Osteoblast (primary cell): ENCODE results near the gene DIAPH1. TPM values are rescaled to one million over a fixed set of nuclear protein-coding genes. Genes with fewer than 3 reads are reported as not detected.

Experiments
- DNase-seq: peaks from one replicate; pipeline ENCODE4 v3.0.0; 2011; ENCODE audit warnings: low spot score, mixed read lengths; ENCODE audit not compliant: insufficient read length; ENCODE audit errors: missing footprints
- H2AFZ ChIP-seq: 2 replicates; pipeline ENCODE4 v1.6.0; 2011; ENCODE audit warnings: mild to moderate bottlenecking, low read length
- H3K27ac ChIP-seq: 2 replicates; pipeline ENCODE4 v1.5.1; 2011; ENCODE audit warnings: mild to moderate bottlenecking, low read depth, low read length, moderate library complexity
- H3K27me3 ChIP-seq: 2 replicates; pipeline ENCODE4 v1.6.0; 2012; ENCODE audit warnings: mild to moderate bottlenecking, control low read depth, inconsistent platforms, low read length, moderate library complexity; ENCODE audit not compliant: insufficient read depth
- H3K36me3 ChIP-seq: 2 replicates; pipeline ENCODE4 v1.5.1; 2011; ENCODE audit warnings: mild to moderate bottlenecking, low read length, control low read depth, moderate library complexity; ENCODE audit not compliant: insufficient read depth
- H3K4me1 ChIP-seq: 2 replicates; pipeline ENCODE4 v1.5.1; 2011; ENCODE audit warnings: mild to moderate bottlenecking, low read length, control low read depth, moderate library complexity; ENCODE audit not compliant: insufficient read depth
- H3K4me2 ChIP-seq: 2 replicates; pipeline ENCODE4 v1.6.0; 2011; ENCODE audit warnings: mild to moderate bottlenecking, low read length; ENCODE audit not compliant: insufficient read depth
- H3K4me3 ChIP-seq: fragments of 200-600 bp; sonication (generic); 3 replicates; pipeline ENCODE4 v1.5.1; 2012; ENCODE audit warnings: mild to moderate bottlenecking, low read length, inconsistent platforms; ENCODE audit not compliant: insufficient read depth
- H3K79me2 ChIP-seq: 2 replicates; pipeline ENCODE4 v1.6.0; 2012; ENCODE audit warnings: mild to moderate bottlenecking, low read length, control low read depth, inconsistent platforms; ENCODE audit not compliant: insufficient read depth
- H3K9me3 ChIP-seq: 2 replicates; pipeline ENCODE4 v1.5.1; 2011; ENCODE audit warnings: low read depth, low read length, control low read depth
- H4K20me1 ChIP-seq: 2 replicates; pipeline ENCODE4 v1.6.0; 2012; ENCODE audit warnings: mild to moderate bottlenecking, low read length, control low read depth; ENCODE audit not compliant: insufficient read depth
- CTCF ChIP-seq: IDR thresholded peaks from 2 replicates; pipeline ENCODE4 v1.5.1; 2011; ENCODE audit warnings: mild to moderate bottlenecking, low read depth, low read length, moderate library complexity; ENCODE audit errors: extremely low read depth
- total RNA-seq: library from RNA; depleted of rRNA; stranded (reverse); fragments of >200 nt; gene quantifications from 2 replicates; pipeline ENCODE4 v1.2.3, GENCODE V29; 2012

DIAPH1 gene
- total RNA-seq, 1 donor = 18.5 TPM

GRCh38 chr5:141490771-141491170 lies 128.0 kb downstream of the DIAPH1 start:
- Histone ChIP-seq H3K4me2 (no peak overlapping the region), H3K79me2 (peaks cover 79% of the 10 kb centered on the region), H3K4me3 (no peak overlapping the region), H3K4me1 (peaks cover 44% of the 10 kb centered on the region), H2AFZ (no peak overlapping the region), H3K27me3 (no peaks in the 10 kb centered on the region), H3K36me3 (peaks cover 26% of the 10 kb centered on the region), H4K20me1 (peaks cover 41% of the 10 kb centered on the region), H3K9me3 (no peaks in the 10 kb centered on the region), H3K27ac (no peak overlapping the region)
- DNase-seq = peak; percentile 45
- no peak for TF ChIP-seq CTCF

DNA sequence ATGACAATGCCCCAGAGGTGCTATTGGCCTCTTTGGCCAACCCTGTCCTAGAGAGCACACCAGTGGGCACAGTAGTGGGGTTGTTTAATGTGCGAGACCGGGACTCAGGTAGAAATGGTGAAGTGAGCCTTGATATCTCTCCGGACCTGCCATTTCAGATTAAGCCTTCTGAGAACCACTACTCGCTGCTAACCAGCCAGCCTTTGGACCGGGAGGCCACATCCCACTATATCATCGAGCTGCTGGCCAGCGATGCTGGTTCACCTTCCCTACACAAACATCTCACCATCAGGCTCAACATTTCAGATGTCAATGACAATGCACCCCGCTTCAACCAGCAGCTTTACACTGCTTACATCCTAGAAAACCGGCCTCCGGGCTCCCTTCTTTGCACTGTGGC lies 128.5 kb downstream of the DIAPH1 start:
- Histone ChIP-seq H3K4me3 (no peak overlapping the region), H3K4me2 (no peak overlapping the region), H3K27ac (no peak overlapping the region), H3K27me3 (no peaks in the 10 kb centered on the region), H3K4me1 (peaks cover 44% of the 10 kb centered on the region), H3K9me3 (no peaks in the 10 kb centered on the region), H3K79me2 (peaks cover 79% of the 10 kb centered on the region), H4K20me1 (peaks cover 45% of the 10 kb centered on the region), H2AFZ (no peak overlapping the region), H3K36me3 (peaks cover 29% of the 10 kb centered on the region)
- DNase-seq = peak; percentile 59
- no peak for TF ChIP-seq CTCF

DNA sequence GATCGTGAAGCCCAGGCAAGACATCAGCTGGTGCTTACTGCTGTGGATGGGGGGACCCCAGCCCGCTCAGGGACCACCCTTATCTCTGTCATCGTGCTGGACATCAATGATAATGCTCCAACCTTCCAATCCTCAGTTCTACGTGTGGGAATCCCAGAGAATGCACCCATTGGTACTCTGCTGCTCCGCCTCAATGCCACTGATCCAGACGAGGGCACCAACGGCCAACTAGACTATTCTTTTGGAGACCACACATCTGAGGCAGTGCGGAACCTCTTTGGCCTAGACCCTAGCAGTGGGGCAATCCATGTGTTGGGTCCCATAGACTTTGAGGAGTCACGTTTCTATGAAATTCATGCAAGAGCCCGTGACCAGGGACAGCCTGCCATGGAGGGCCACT lies 129.0 kb downstream of the DIAPH1 start:
- Histone ChIP-seq H3K27me3 (no peaks in the 10 kb centered on the region), H2AFZ (no peak overlapping the region), H3K4me1 (peaks cover 44% of the 10 kb centered on the region), H3K36me3 (peaks cover 31% of the 10 kb centered on the region), H4K20me1 (peaks cover 48% of the 10 kb centered on the region), H3K4me2 (peak overlapping the region; percentile 92), H3K79me2 (peaks cover 79% of the 10 kb centered on the region), H3K4me3 (peak overlapping the region; percentile 66), H3K9me3 (no peaks in the 10 kb centered on the region), H3K27ac (peak overlapping the region; percentile 72)
- no peak for TF ChIP-seq CTCF
- DNase-seq = no peak

- Histone ChIP-seq H3K27me3 (no peaks in the 10 kb centered on the region), H3K36me3 (peaks cover 31% of the 10 kb centered on the region), H4K20me1 (peaks cover 50% of the 10 kb centered on the region), H2AFZ (peak within 1 kb of the TSS; percentile 56), H3K4me2 (peak within 1 kb of the TSS; percentile 92), H3K79me2 (peaks cover 84% of the 10 kb centered on the region), H3K27ac (peak within 1 kb of the TSS; percentile 72), H3K4me3 (peak within 1 kb of the TSS; percentile 66), H3K4me1 (peaks cover 36% of the 10 kb centered on the region), H3K9me3 (no peaks in the 10 kb centered on the region)
- peak; percentile 99 for DNase-seq
- no peak for TF ChIP-seq CTCF
These were observed 129.9 kb downstream of the DIAPH1 start, which contains the start of gene PCDHGC5 for GRCh38 chr5:141488591-141489561. Gene PCDHGC5 (plus strand): TSS chr5:141489081. CDS start chr5:141489241, 160 bp downstream.
